Fibroblast of mammary gland (primary cell): ENCODE measurements around the gene BEND3.

Experiments used
- DNase-seq: peaks from one replicate; pipeline ENCODE4 v3.0.0-alpha.2; 2010; ENCODE audit warnings: low read depth
- H3K4me3 ChIP-seq: 2 replicates; pipeline ENCODE4 v1.5.1; 2011; ENCODE audit warnings: low read depth, mild to moderate bottlenecking, low read length, moderate library complexity; ENCODE audit not compliant: control insufficient read depth
- TF ChIP-seq, protein P1 (sequence below): conservative IDR thresholded peaks from 2 replicates; pipeline ENCODE4 v1.5.1; 2011; ENCODE audit warnings: low read depth, low read length, inconsistent platforms; ENCODE audit not compliant: control insufficient read depth, insufficient read depth

Gene BEND3

DNA sequence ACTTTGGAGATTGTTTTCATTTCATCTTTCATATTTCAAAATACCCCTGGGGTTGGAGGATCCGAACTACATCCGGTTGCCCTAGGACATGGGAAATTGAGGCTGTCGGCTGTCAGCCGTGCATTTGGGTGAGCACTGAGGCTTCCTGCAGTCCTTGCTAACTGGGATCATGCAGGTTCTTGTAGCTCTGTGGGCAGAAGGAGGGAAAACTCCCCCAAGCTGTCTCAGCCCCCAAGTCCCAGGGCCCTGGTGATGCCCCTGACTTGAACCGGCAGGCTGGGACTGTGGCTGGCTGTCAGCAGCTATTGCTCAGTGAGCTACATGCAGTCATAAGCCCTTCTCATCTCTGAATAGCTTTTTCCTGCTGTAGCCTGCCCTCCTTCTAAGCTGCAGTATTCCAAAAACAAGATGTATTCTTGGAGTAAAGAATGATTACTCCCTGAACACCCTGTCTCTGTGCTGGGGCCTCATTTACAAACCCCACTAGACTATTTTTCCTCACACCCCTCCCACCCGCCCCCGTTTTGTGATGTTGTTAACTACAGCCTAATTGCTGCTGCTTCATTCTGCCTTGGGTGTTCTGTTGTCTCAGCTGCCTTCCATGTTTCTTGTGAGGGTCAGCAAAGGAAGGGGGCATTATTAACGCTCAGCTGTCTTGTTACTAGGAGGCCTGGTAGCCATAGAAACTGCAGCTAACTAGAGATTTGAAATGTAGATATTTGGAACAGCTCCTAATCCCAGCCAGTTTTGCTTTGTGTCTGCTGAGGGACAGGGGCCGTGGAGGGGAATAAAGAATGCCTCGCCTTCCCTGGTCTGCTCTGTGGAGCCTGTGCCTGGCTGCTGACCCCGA lies 69.3 kb downstream of the BEND3 start:
- H3K4me3 ChIP-seq, result no peak overlapping the region
- TF ChIP-seq, protein P1, sequence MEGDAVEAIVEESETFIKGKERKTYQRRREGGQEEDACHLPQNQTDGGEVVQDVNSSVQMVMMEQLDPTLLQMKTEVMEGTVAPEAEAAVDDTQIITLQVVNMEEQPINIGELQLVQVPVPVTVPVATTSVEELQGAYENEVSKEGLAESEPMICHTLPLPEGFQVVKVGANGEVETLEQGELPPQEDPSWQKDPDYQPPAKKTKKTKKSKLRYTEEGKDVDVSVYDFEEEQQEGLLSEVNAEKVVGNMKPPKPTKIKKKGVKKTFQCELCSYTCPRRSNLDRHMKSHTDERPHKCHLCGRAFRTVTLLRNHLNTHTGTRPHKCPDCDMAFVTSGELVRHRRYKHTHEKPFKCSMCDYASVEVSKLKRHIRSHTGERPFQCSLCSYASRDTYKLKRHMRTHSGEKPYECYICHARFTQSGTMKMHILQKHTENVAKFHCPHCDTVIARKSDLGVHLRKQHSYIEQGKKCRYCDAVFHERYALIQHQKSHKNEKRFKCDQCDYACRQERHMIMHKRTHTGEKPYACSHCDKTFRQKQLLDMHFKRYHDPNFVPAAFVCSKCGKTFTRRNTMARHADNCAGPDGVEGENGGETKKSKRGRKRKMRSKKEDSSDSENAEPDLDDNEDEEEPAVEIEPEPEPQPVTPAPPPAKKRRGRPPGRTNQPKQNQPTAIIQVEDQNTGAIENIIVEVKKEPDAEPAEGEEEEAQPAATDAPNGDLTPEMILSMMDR, result no peak
- no peak for DNase-seq

DNA sequence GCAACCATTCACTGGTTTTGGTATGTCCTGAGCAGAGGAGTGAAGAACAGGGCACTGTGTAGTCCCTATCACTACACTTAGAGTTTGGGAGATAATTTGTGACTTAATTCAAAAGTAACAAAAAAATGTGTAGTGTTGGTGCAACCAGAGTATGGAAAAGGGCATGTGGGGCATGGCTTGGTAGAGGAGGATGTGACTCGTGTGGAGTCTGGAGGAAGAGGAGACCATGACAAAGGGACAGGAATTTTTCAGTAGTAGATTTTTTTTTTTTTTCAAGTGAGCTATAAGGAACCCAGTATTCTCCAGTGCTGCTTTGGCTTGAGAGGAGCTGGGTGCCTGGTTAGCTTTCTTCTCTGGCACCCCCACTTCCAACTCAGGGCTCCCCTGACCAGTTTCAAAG lies 82.2 kb downstream of the BEND3 start:
- no peak overlapping the region for H3K4me3 ChIP-seq
- DNase-seq, result peak; percentile 4
- TF ChIP-seq, protein P1, result no peak

DNA sequence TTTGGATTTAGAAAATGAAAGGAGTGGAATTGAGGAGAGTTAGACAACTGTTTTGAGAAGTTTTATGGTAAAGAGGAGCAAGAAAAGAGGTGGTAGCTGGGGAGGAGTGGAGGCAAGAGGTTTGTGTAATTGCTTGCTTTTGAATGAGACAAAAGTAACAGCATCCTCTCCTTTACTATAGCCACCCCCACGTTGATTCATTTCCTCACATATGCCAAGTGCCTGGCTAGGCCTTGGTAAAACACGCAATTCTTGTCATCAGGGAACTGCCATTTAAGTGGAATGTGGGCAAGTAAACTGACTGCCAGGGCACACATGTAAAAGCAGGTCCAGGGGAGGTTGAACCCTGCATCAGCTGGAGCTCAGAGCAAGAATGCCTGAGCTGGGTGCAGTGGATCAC lies 83.3 kb downstream of the BEND3 start:
- TF ChIP-seq, protein P1, result no peak
- no peak overlapping the region for H3K4me3 ChIP-seq
- peak; percentile 29 for DNase-seq

DNA sequence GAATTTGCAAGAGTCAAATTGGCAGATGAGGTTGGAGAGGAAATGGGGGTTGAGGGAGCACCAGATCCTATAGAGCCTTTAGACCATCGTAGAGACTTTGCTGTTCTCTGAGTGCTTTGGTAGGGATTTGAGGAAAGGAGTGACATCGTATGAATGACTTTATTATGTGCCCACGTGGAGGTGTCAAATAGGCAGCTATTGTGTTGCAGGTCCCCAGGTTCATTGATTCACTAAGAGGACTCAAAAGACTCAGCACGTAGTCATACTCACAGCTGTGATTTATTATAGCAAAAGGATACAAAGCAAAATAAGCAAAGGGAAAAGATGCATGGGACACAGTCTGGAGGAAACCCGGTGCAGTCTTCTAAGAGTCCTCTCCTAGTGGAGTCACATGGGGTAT lies 85.2 kb downstream of the BEND3 start:
- peak; percentile 38 for DNase-seq
- TF ChIP-seq, protein P1, result no peak
- no peak overlapping the region for H3K4me3 ChIP-seq

DNA sequence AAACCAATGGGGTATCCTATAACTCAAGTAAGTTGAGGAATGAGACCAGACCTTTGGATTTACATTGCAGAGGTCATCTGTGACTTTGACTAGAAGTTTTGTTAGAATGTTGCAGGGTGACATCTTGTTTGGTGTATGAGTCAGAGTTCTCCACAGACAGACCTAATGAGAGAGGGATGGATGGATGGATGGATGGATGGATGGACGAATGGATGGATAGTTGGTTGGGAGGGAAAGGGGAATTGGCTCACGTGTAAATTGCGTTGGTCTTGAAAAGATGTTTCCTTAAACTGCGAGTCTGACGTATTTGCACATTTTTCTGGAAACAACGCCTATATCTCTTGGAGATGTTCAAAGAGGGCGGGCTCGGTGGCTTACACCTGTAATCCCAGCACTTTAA lies 88.3 kb downstream of the BEND3 start:
- no peak overlapping the region for H3K4me3 ChIP-seq
- DNase-seq, result no peak
- TF ChIP-seq, protein P1, result no peak

DNA sequence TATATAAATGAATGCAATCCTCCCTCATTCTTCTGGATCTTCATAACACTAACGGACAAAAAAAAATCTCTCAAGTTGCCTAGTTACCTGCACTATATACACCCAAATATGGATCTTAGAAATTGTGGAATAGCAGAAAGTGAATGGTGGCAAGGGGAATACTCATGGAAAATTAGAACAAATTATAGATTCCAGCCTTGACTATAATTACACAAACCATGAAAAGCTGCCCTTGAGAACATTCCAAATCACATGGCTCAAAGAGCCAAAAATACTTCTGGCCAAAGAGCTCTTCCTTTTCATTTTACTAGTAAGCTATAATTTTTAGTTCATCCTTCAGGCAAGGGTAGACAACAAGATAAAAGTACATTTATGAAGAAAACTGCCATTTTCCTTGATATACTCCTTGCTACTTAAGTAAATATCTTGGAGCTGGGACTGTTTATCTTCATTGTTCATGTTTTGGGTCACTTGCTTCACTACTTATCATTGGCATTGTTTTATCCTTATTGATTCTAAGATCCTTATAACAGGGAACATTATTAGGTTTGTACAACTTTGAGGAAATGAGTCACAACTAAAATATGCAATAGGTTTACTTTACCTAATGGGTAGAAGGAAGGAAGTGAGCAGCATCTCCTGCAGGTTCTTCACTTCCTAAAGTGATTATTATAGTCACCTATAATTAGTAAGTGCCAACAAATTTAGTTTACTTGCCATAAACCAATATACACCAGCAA lies 93.7 kb downstream of the BEND3 start:
- H3K4me3 ChIP-seq, result no peak overlapping the region
- DNase-seq, result no peak
- TF ChIP-seq, protein P1, result no peak
